WTC11 (cell line): ENCODE data around the gene IL1B. TPM values are rescaled to one million over a fixed set of nuclear protein-coding genes. Genes with fewer than 3 reads are reported as not detected.

Experiments used
- ATAC-seq: fragments of 200-7000 bp; cut with Tn5 transposase; 2 replicates; pipeline ENCODE4 v1.10.0; 2021; ENCODE audit warnings: mild to moderate bottlenecking, moderate library complexity
- CTCF ChIA-PET: fragments of 300-600 bp; sonication (Branson Sonifier 250); formaldehyde crosslinking; loops from one replicate; lab custom pipeline; 2021; ENCODE audit warnings: antibody characterized with exemption; lab: Charles Lee
- POLR2A ChIA-PET: fragments of 350-600 bp; sonication (Branson Sonifier 250); formaldehyde crosslinking; loops from one replicate; lab custom pipeline; 2021; ENCODE audit warnings: antibody characterized with exemption; lab: Charles Lee
- DNase-seq: peaks from one replicate; pipeline ENCODE4 v3.0.0; 2021; ENCODE audit warnings: low spot score
- H3K27ac Mint-ChIP-seq: 2 replicates; pipeline ENCODE4 v1.8.0; 2021; ENCODE audit warnings: mixed read lengths
- H3K27me3 Mint-ChIP-seq: 2 replicates; pipeline ENCODE4 v1.8.0; 2021; ENCODE audit warnings: low read depth, mild to moderate bottlenecking, moderate library complexity, mixed read lengths
- H3K36me3 Mint-ChIP-seq: 2 replicates; pipeline ENCODE4 v1.8.0; 2021; ENCODE audit warnings: mixed read lengths
- H3K4me1 Mint-ChIP-seq: 2 replicates; pipeline ENCODE4 v1.8.0; 2022; ENCODE audit warnings: mixed read lengths
- H3K4me3 Mint-ChIP-seq: 2 replicates; pipeline ENCODE4 v1.8.0; 2021; ENCODE audit warnings: mild to moderate bottlenecking, moderate library complexity, mixed read lengths
- H3K9me3 Mint-ChIP-seq: 2 replicates; pipeline ENCODE4 v1.8.0; 2021; ENCODE audit warnings: mixed read lengths
- AFF4 ChIP-seq: sonication (generic); formaldehyde crosslinking; IDR thresholded peaks from 2 replicates; pipeline ENCODE4 v1.8.1; 2023; ENCODE audit warnings: mild to moderate bottlenecking, missing genetic modification reagents, borderline replicate concordance
- ELF4 ChIP-seq: sonication (generic); formaldehyde crosslinking; IDR thresholded peaks from 2 replicates; pipeline ENCODE4 v1.8.1; 2022; ENCODE audit warnings: low read depth, mild to moderate bottlenecking, moderate library complexity, missing genetic modification reagents
- EMX1 ChIP-seq: fragments of 250-450 bp; sonication (Bioruptor Pico); IDR thresholded peaks from 2 replicates; pipeline ENCODE4 v1.8.0; 2021; ENCODE audit warnings: mild to moderate bottlenecking
- GABPB1 ChIP-seq: sonication (generic); formaldehyde crosslinking; IDR thresholded peaks from 2 replicates; pipeline ENCODE4 v1.8.1; 2023; ENCODE audit warnings: mild to moderate bottlenecking, missing genetic modification reagents
- GTF2I ChIP-seq: fragments of 250-450 bp; sonication (Bioruptor Pico); conservative IDR thresholded peaks from 2 replicates; pipeline ENCODE4 v1.4.0; 2021; ENCODE audit warnings: mild to moderate bottlenecking
- JUN ChIP-seq: sonication (generic); formaldehyde crosslinking; IDR thresholded peaks from 2 replicates; pipeline ENCODE4 v1.8.0; 2023; ENCODE audit warnings: mild to moderate bottlenecking, missing genetic modification reagents
- MXD4 ChIP-seq: fragments of 250-450 bp; sonication (Bioruptor Pico); IDR thresholded peaks from 2 replicates; pipeline ENCODE4 v1.8.0; 2021; ENCODE audit warnings: mild to moderate bottlenecking, moderate library complexity, borderline replicate concordance
- NFYB ChIP-seq: sonication (generic); formaldehyde crosslinking; conservative IDR thresholded peaks from 2 replicates; pipeline ENCODE4 v1.8.0; 2022; ENCODE audit warnings: low read depth, missing genetic modification reagents
- NR1H2 ChIP-seq: sonication (generic); formaldehyde crosslinking; IDR thresholded peaks from 2 replicates; pipeline ENCODE4 v1.9.0; 2021; ENCODE audit warnings: mild to moderate bottlenecking, moderate library complexity, missing genetic modification reagents
- TCF7 ChIP-seq: sonication (generic); formaldehyde crosslinking; IDR thresholded peaks from 2 replicates; pipeline ENCODE4 v1.8.0; 2022; ENCODE audit warnings: mild to moderate bottlenecking, low read depth, missing genetic modification reagents, moderate library complexity
- TEAD4 ChIP-seq: sonication (generic); formaldehyde crosslinking; IDR thresholded peaks from 2 replicates; pipeline ENCODE4 v1.8.0; 2022; ENCODE audit warnings: mild to moderate bottlenecking, missing genetic modification reagents
- ZNF232 ChIP-seq: sonication (generic); formaldehyde crosslinking; IDR thresholded peaks from 2 replicates; pipeline ENCODE4 v1.8.0; 2022; ENCODE audit warnings: mild to moderate bottlenecking, missing genetic modification reagents
- ZNF416 ChIP-seq: fragments of 250-450 bp; sonication (Bioruptor Pico); IDR thresholded peaks from 2 replicates; pipeline ENCODE4 v1.9.0; 2021; ENCODE audit warnings: mild to moderate bottlenecking, inconsistent platforms
- ZNF423 ChIP-seq: fragments of 250-450 bp; sonication (Bioruptor Pico); IDR thresholded peaks from 2 replicates; pipeline ENCODE4 v2.1.2; 2022; ENCODE audit warnings: mild to moderate bottlenecking, moderate library complexity
- total RNA-seq: library from RNA; stranded (reverse); gene quantifications from 3 replicates; pipeline ENCODE4 v1.2.3, GENCODE V29; 2021
- TF ChIP-seq, protein P1 (sequence below): sonication (generic); formaldehyde crosslinking; IDR thresholded peaks from 2 replicates; pipeline ENCODE4 v1.8.1; 2022; ENCODE audit warnings: low read depth, missing genetic modification reagents, borderline replicate concordance
- TF ChIP-seq, protein P2 (sequence below): fragments of 250-450 bp; sonication (Bioruptor Pico); IDR thresholded peaks from 2 replicates; pipeline ENCODE4 v1.9.0; 2021; ENCODE audit warnings: mild to moderate bottlenecking
- TF ChIP-seq, protein P3 (sequence below): sonication (generic); formaldehyde crosslinking; conservative IDR thresholded peaks from 2 replicates; pipeline ENCODE4 v1.8.1; 2023; ENCODE audit warnings: mild to moderate bottlenecking, low read depth, missing genetic modification reagents, moderate library complexity

Gene IL1B
- total RNA-seq, 1 experiment from 2014 or later: not detected

DNA sequence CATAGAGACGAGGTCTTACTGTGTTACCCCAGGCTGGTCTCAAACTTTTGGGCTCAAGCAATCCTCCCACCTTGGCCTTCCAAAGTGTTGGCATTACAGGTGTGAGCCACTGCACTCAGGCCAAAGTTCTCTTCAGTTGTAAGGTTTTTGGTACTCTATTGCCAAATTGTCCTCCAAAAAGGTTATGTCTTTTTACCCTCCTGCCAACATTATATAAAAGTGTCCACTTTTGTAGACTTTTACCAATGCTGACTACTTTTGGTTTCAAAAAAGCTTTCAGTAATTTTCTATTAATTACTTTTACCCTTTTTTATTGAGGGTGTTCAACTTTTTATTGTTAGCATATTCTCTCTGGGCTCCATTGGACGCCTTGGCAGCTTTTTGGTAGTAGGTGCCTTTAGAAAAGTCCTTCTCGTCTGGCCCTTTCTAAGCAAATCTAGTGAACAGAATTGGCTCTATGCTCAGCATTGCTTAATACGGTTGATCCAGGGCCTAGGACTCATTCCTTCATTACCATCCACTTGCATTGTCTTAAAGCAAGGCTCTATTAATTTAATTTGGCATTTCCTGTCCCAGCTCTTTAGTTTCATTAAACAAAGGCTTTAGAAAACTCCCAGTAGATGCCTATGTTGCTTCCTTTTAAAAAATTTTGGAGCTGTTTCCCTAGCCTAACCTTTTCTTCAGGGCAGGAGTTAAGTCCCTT, 35.5 kb downstream of the IL1B start (continued):
- TF ChIP-seq AFF4: no peak
- TF ChIP-seq, all 79 proteins: peak for 0

- DNase-seq: no peak
- POLR2A ChIA-PET: no interaction called here
- TF ChIP-seq MXD4 (CRISPR knock-in tag) (no peak), ZNF423 (no peak), JUN (no peak)
- TF ChIP-seq, protein P1, sequence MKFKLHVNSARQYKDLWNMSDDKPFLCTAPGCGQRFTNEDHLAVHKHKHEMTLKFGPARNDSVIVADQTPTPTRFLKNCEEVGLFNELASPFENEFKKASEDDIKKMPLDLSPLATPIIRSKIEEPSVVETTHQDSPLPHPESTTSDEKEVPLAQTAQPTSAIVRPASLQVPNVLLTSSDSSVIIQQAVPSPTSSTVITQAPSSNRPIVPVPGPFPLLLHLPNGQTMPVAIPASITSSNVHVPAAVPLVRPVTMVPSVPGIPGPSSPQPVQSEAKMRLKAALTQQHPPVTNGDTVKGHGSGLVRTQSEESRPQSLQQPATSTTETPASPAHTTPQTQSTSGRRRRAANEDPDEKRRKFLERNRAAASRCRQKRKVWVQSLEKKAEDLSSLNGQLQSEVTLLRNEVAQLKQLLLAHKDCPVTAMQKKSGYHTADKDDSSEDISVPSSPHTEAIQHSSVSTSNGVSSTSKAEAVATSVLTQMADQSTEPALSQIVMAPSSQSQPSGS (CRISPR knock-in tag): no peak
- TF ChIP-seq, all 79 proteins: peak for 0
- ATAC-seq: no peak
- Mint-ChIP-seq H3K9me3 (peaks cover 14% of the 10 kb centered on the region), H3K4me1 (peaks cover 40% of the 10 kb centered on the region), H3K27me3 (peaks cover 3% of the 10 kb centered on the region; the same call in 1 of the 2 replicates), H3K36me3 (peaks cover 5% of the 10 kb centered on the region; the same call in 1 of the 2 replicates), H3K4me3 (no peak overlapping the region), H3K27ac (no peak overlapping the region)
- CTCF ChIA-PET: no interaction called here
These were observed 37.3 kb downstream of the IL1B start for GRCh38 chr2:112798979-112799975.

- Mint-ChIP-seq H3K9me3 (peaks cover 14% of the 10 kb centered on the region), H3K4me3 (no peak overlapping the region), H3K27me3 (peaks cover 3% of the 10 kb centered on the region; the same call in 1 of the 2 replicates), H3K27ac (no peak overlapping the region), H3K4me1 (peaks cover 55% of the 10 kb centered on the region), H3K36me3 (peaks cover 5% of the 10 kb centered on the region; the same call in 1 of the 2 replicates)
- DNase-seq (no peak), ATAC-seq (no peak)
- ChIA-PET POLR2A (no interaction called here), CTCF (interaction anchor here (1.0 to 1.1 kb wide), 2 partner anchors 18 to 163 kb away, joined by 3 read pairs; no protein-coding TSS in a partner anchor)
- no peak for TF ChIP-seq GABPB1 (CRISPR knock-in tag)
- no peak for TF ChIP-seq TEAD4 (CRISPR knock-in tag)
- TF ChIP-seq GTF2I (CRISPR knock-in tag): no peak
- TF ChIP-seq, protein P2, sequence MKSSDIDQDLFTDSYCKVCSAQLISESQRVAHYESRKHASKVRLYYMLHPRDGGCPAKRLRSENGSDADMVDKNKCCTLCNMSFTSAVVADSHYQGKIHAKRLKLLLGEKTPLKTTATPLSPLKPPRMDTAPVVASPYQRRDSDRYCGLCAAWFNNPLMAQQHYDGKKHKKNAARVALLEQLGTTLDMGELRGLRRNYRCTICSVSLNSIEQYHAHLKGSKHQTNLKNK: no peak
- TF ChIP-seq EMX1 (CRISPR knock-in tag): no peak
- TF ChIP-seq NR1H2: no peak
- TF ChIP-seq TCF7 (CRISPR knock-in tag): no peak
- no peak for TF ChIP-seq ELF4 (CRISPR knock-in tag)
- no peak for TF ChIP-seq JUN
- no peak for TF ChIP-seq AFF4
- TF ChIP-seq, protein P3, sequence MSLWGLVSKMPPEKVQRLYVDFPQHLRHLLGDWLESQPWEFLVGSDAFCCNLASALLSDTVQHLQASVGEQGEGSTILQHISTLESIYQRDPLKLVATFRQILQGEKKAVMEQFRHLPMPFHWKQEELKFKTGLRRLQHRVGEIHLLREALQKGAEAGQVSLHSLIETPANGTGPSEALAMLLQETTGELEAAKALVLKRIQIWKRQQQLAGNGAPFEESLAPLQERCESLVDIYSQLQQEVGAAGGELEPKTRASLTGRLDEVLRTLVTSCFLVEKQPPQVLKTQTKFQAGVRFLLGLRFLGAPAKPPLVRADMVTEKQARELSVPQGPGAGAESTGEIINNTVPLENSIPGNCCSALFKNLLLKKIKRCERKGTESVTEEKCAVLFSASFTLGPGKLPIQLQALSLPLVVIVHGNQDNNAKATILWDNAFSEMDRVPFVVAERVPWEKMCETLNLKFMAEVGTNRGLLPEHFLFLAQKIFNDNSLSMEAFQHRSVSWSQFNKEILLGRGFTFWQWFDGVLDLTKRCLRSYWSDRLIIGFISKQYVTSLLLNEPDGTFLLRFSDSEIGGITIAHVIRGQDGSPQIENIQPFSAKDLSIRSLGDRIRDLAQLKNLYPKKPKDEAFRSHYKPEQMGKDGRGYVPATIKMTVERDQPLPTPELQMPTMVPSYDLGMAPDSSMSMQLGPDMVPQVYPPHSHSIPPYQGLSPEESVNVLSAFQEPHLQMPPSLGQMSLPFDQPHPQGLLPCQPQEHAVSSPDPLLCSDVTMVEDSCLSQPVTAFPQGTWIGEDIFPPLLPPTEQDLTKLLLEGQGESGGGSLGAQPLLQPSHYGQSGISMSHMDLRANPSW (CRISPR knock-in tag): no peak
- TF ChIP-seq ZNF416 (CRISPR knock-in tag): no peak
- TF ChIP-seq NFYB (CRISPR knock-in tag): no peak
- TF ChIP-seq ZNF232 (CRISPR knock-in tag): no peak
These were observed 40.1 kb downstream of the IL1B start for GRCh38 chr2:112796486-112796885.
